ENCODE results near the gene ADCY10. TPM values are rescaled to one million over a fixed set of nuclear protein-coding genes. Genes with fewer than 3 reads are reported as not detected.

ADCY10 gene
- total RNA-seq, 4 donors from 2014 or later = 0.07 to 1.2 TPM; not detected in 2

- H3K4me3 ChIP-seq = no peak overlapping the region
- in situ Hi-C loops (cut with MboI; ENCODE audit: low sequenced_read_pairs in 4 of 4) = loop anchor here in 2 of 4 donors (25.0 kb wide), 3 partner anchors 216 to 1559 kb away; partner anchors contain the start of genes ATP1B1 (in 1 of the 2), MPZL1 (in 1 of the 2) and SLC19A2 (in 1 of the 2)
- TF ChIP-seq CTCF (IDR thresholded peaks at IDR 0.05 in 4 of 5, conservative IDR thresholded peaks at IDR 0.05 in 1 of 5) (no peak), POLR2A (IDR thresholded peaks at IDR 0.05) (no peak)
- no peaks in the 10 kb centered on the region for H3K9me3 ChIP-seq
- H3K36me3 ChIP-seq = no peaks in the 10 kb centered on the region
- peaks cover 56 to 74% of the 10 kb centered on the region in 2 donors for H3K4me1 ChIP-seq
- H3K27ac ChIP-seq = peak overlapping the region; percentile 49 to 79 (median 62)
- peak; percentile 65 to 73 for ATAC-seq
- intact Hi-C loops (cut with DNase I; ENCODE audit: low total_unique reads) = no loop called here
- H3K27me3 ChIP-seq = no peaks in the 10 kb centered on the region
- no peak for DNase-seq
Observed at GRCh38 chr1:167928457-167928852, 14.5 kb upstream of the ADCY10 start.

GRCh38 chr1:167927046-167927754, 13.3 kb upstream of the ADCY10 start:
- Histone ChIP-seq H3K27ac (peak overlapping the region; percentile 49 to 79 (median 62)), H3K27me3 (no peaks in the 10 kb centered on the region), H3K4me1 (peaks cover 50 to 76% of the 10 kb centered on the region in 2 donors), H3K36me3 (no peaks in the 10 kb centered on the region), H3K4me3 (no peak overlapping the region), H3K9me3 (no peaks in the 10 kb centered on the region)
- intact Hi-C loops (cut with DNase I; ENCODE audit: low total_unique reads) = no loop called here
- DNase-seq = no peak
- in situ Hi-C loops (cut with MboI; ENCODE audit: low sequenced_read_pairs in 4 of 4) = loop anchor here in 2 of 4 donors (25.0 kb wide), 3 partner anchors 215 to 1560 kb away; partner anchors contain the start of genes ATP1B1 (in 1 of the 2), MPZL1 (in 1 of the 2) and SLC19A2 (in 1 of the 2)
- peak; percentile 14 to 70 for ATAC-seq
- TF ChIP-seq CTCF (IDR thresholded peaks at IDR 0.05 in 4 of 5, conservative IDR thresholded peaks at IDR 0.05 in 1 of 5) (no peak), POLR2A (IDR thresholded peaks at IDR 0.05) (no peak)

GRCh38 chr1:167926486-167926997, 12.6 kb upstream of the ADCY10 start:
- Histone ChIP-seq H3K4me3 (no peak overlapping the region), H3K36me3 (no peaks in the 10 kb centered on the region), H3K27me3 (no peaks in the 10 kb centered on the region), H3K4me1 (peaks cover 50 to 78% of the 10 kb centered on the region in 2 donors), H3K9me3 (no peaks in the 10 kb centered on the region), H3K27ac (peak overlapping the region; percentile 49 to 79 (median 62))
- in situ Hi-C loops (cut with MboI; ENCODE audit: low sequenced_read_pairs in 4 of 4) (loop anchor here in 2 of 4 donors (25.0 kb wide), 3 partner anchors 214 to 1561 kb away; partner anchors contain the start of genes ATP1B1 (in 1 of the 2), MPZL1 (in 1 of the 2) and SLC19A2 (in 1 of the 2)), intact Hi-C loops (cut with DNase I; ENCODE audit: low total_unique reads) (no loop called here)
- no peak for DNase-seq
- TF ChIP-seq CTCF (IDR thresholded peaks at IDR 0.05 in 4 of 5, conservative IDR thresholded peaks at IDR 0.05 in 1 of 5) = no peak
- no peak for TF ChIP-seq POLR2A (IDR thresholded peaks at IDR 0.05)
- ATAC-seq = no peak

- Histone ChIP-seq H3K27ac (peak overlapping the region in 3 of 4 donors; percentile 11 to 85 (median 72)), H3K4me1 (peaks cover 41 to 64% of the 10 kb centered on the region in 2 donors), H3K4me3 (no peak overlapping the region), H3K9me3 (no peaks in the 10 kb centered on the region), H3K27me3 (no peaks in the 10 kb centered on the region), H3K36me3 (no peaks in the 10 kb centered on the region)
- no peak for ATAC-seq
- DNase-seq = no peak
- in situ Hi-C loops (cut with MboI; ENCODE audit: low sequenced_read_pairs in 4 of 4) = loop anchor here in 2 of 4 donors (25.0 kb wide), 3 partner anchors 212 to 1563 kb away; partner anchors contain the start of genes ATP1B1 (in 1 of the 2), MPZL1 (in 1 of the 2) and SLC19A2 (in 1 of the 2)
- TF ChIP-seq POLR2A (IDR thresholded peaks at IDR 0.05) = no peak
- no peak for TF ChIP-seq CTCF (IDR thresholded peaks at IDR 0.05 in 4 of 5, conservative IDR thresholded peaks at IDR 0.05 in 1 of 5)
- intact Hi-C loops (cut with DNase I; ENCODE audit: low total_unique reads) = loop anchor here (5.0 kb wide), 1 partner anchor 158 kb away; no protein-coding TSS in a partner anchor
Observed at GRCh38 chr1:167924543-167925231, 10.8 kb upstream of the ADCY10 start.

Measured in gastrocnemius medialis (tissue), 4 donors.